IMR-90 (cell line): ENCODE results near the gene HOXB6. TPM values are rescaled to one million over a fixed set of nuclear protein-coding genes. Genes with fewer than 3 reads are reported as not detected.
A peak's percentile ranks its signal among the peaks of the same experiment; 100 is the strongest.

Experiments
- ATAC-seq: fragments of 200-7000 bp; cut with Tn5 transposase; 2 replicates; pipeline ENCODE4 v1.9.1; 2020; ENCODE audit warnings: low read depth, mild to moderate bottlenecking, moderate library complexity
- BruUV-seq: library from RNA; stranded (reverse); fragments of 400-500 nt; replicated peaks from 2 replicates; lab custom pipeline; 2021; lab: Mats Ljungman, UMichigan
- CTCF ChIA-PET: fragments of 300-600 bp; formaldehyde crosslinking; extraction: SDS; loops from one replicate; lab custom pipeline; 2021; ENCODE audit warnings: antibody characterized with exemption; lab: Yijun Ruan, JAX
- POLR2A ChIA-PET: fragments of 300-600 bp; sonication (Branson Sonifier 250); formaldehyde crosslinking; loops from one replicate; lab custom pipeline; 2022; ENCODE audit warnings: antibody characterized with exemption; ENCODE audit not compliant: unreplicated experiment; lab: Charles Lee
- DNase-seq: peaks from one replicate; pipeline ENCODE4 v3.0.0; 2013
- H2AFZ ChIP-seq: replicated peaks from 2 replicates; pipeline ENCODE3; 2013; ENCODE audit warnings: low read length, mild to moderate bottlenecking; ENCODE audit not compliant: poor library complexity
- H2AK5ac ChIP-seq: 2 replicates; pipeline ENCODE4 v1.6.1; 2013; ENCODE audit warnings: low read depth, low read length, inconsistent platforms
- H2AK9ac ChIP-seq: replicated peaks from 2 replicates; pipeline ENCODE3; 2013; ENCODE audit warnings: mild to moderate bottlenecking, low read depth, low read length, moderate library complexity; ENCODE audit not compliant: poor library complexity
- H2BK120ac ChIP-seq: 2 replicates; pipeline ENCODE4 v1.6.1; 2013; ENCODE audit warnings: low read depth, low read length, inconsistent platforms
- H2BK15ac ChIP-seq: 3 replicates; pipeline ENCODE4 v1.6.1; 2013; ENCODE audit warnings: low read depth, low read length, inconsistent platforms
- H2BK20ac ChIP-seq: 2 replicates; pipeline ENCODE4 v1.6.1; 2013; ENCODE audit warnings: low read depth, mild to moderate bottlenecking, inconsistent platforms, low read length, moderate library complexity
- H2BK5ac ChIP-seq: 2 replicates; pipeline ENCODE4 v1.6.1; 2013; ENCODE audit warnings: mild to moderate bottlenecking, low read depth, low read length, inconsistent platforms; ENCODE audit not compliant: poor library complexity, severe bottlenecking
- H3K14ac ChIP-seq: replicated peaks from 2 replicates; pipeline ENCODE4 v1.6.1; 2013; ENCODE audit warnings: low read depth, low read length, inconsistent platforms
- H3K18ac ChIP-seq: 2 replicates; pipeline ENCODE4 v1.6.1; 2013; ENCODE audit warnings: low read depth, low read length, control low read depth
- H3K23ac ChIP-seq: 2 replicates; pipeline ENCODE4 v1.6.1; 2013; ENCODE audit warnings: low read depth, low read length, inconsistent platforms
- H3K27ac ChIP-seq: 2 replicates; pipeline ENCODE4 v1.5.1; 2013; ENCODE audit warnings: mild to moderate bottlenecking, control low read depth, low read length; ENCODE audit not compliant: insufficient read depth
- H3K27me3 ChIP-seq: 2 replicates; pipeline ENCODE4 v1.6.1; 2013; ENCODE audit warnings: low read length; ENCODE audit not compliant: control insufficient read depth, insufficient read depth
- H3K36me3 ChIP-seq: 2 replicates; pipeline ENCODE4 v1.6.1; 2013; ENCODE audit warnings: low read length, mixed read lengths; ENCODE audit not compliant: control insufficient read depth, insufficient read depth
- H3K4ac ChIP-seq: 2 replicates; pipeline ENCODE4 v1.6.1; 2013; ENCODE audit warnings: low read depth, low read length, inconsistent platforms
- H3K4me1 ChIP-seq: 2 replicates; pipeline ENCODE4 v1.6.1; 2013; ENCODE audit warnings: low read length, mixed read lengths; ENCODE audit not compliant: control insufficient read depth, insufficient read depth
- H3K4me2 ChIP-seq: 2 replicates; pipeline ENCODE4 v1.6.1; 2013; ENCODE audit warnings: low read depth, mild to moderate bottlenecking, control low read depth, low read length, moderate library complexity
- H3K4me3 ChIP-seq: 2 replicates; pipeline ENCODE4 v1.5.1; 2013; ENCODE audit warnings: low read depth, mild to moderate bottlenecking, control low read depth, low read length, moderate library complexity; ENCODE audit not compliant: insufficient read depth
- H3K56ac ChIP-seq: 2 replicates; pipeline ENCODE4 v1.6.1; 2013; ENCODE audit warnings: low read length, inconsistent platforms; ENCODE audit not compliant: insufficient read depth; ENCODE audit errors: extremely low read depth
- H3K79me1 ChIP-seq, 2 experiments: 2 replicates each; pipeline ENCODE4 v1.6.1; 2013; ENCODE audit warnings: low read length in 2 of 2, inconsistent platforms in 1 of 2, low read depth in 1 of 2
- H3K9ac ChIP-seq: 2 replicates; pipeline ENCODE4 v1.6.1; 2013; ENCODE audit warnings: low read depth, low read length, control low read depth
- H3K9me1 ChIP-seq: 2 replicates; pipeline ENCODE4 v1.6.1; 2013; ENCODE audit warnings: low read length, inconsistent platforms; ENCODE audit not compliant: insufficient read depth
- H3K9me3 ChIP-seq: 2 replicates; pipeline ENCODE4 v1.6.1; 2013; ENCODE audit warnings: low read length; ENCODE audit not compliant: control insufficient read depth, insufficient read depth
- H4K20me1 ChIP-seq: 2 replicates; pipeline ENCODE4 v1.6.1; 2013; ENCODE audit warnings: low read length, inconsistent platforms; ENCODE audit not compliant: insufficient read depth
- H4K5ac ChIP-seq: 2 replicates; pipeline ENCODE4 v1.6.1; 2013; ENCODE audit warnings: mild to moderate bottlenecking, low read depth, low read length, control low read depth
- H4K8ac ChIP-seq, 2 experiments: 2 replicates each; pipeline ENCODE4 v1.6.1; 2013; ENCODE audit warnings: low read depth in 2 of 2, low read length in 2 of 2, control low read depth in 1 of 2, inconsistent platforms in 1 of 2
- H4K91ac ChIP-seq: 2 replicates; pipeline ENCODE4 v1.6.1; 2013; ENCODE audit warnings: low read depth, low read length, inconsistent platforms; ENCODE audit not compliant: insufficient read depth
- BHLHE40 ChIP-seq: fragments of 150-350 bp; IDR thresholded peaks from 2 replicates; pipeline ENCODE4 v1.6.1; 2016; ENCODE audit warnings: mild to moderate bottlenecking, low read depth, low read length
- CEBPB ChIP-seq: IDR thresholded peaks from 2 replicates; pipeline ENCODE4 v1.6.1; 2012; ENCODE audit warnings: low read depth, low read length, improper control_type of control experiment
- CHD1 ChIP-seq: IDR thresholded peaks from 2 replicates; pipeline ENCODE4 v1.6.1; 2012; ENCODE audit warnings: low read depth, low read length, improper control_type of control experiment
- FOS ChIP-seq: fragments of 150-350 bp; IDR thresholded peaks from 2 replicates; pipeline ENCODE4 v1.6.1; 2016; ENCODE audit warnings: low read depth, low read length
- MAFK ChIP-seq: IDR thresholded peaks from 2 replicates; pipeline ENCODE4 v1.6.1; 2012; ENCODE audit warnings: low read depth, low read length, improper control_type of control experiment
- MAZ ChIP-seq: IDR thresholded peaks from 2 replicates; pipeline ENCODE4 v1.6.1; 2012; ENCODE audit warnings: low read depth, mild to moderate bottlenecking, low read length, improper control_type of control experiment, moderate library complexity, borderline replicate concordance
- MXI1 ChIP-seq: IDR thresholded peaks from 2 replicates; pipeline ENCODE4 v1.6.1; 2012; ENCODE audit warnings: low read depth, mild to moderate bottlenecking, low read length, moderate library complexity, borderline replicate concordance
- POLR2A ChIP-seq: IDR thresholded peaks from 2 replicates; pipeline ENCODE4 v1.6.1; 2012; ENCODE audit warnings: mild to moderate bottlenecking, low read depth, low read length
- RAD21 ChIP-seq: IDR thresholded peaks from 2 replicates; pipeline ENCODE4 v1.6.1; 2012; ENCODE audit warnings: low read length, improper control_type of control experiment
- RCOR1 ChIP-seq: IDR thresholded peaks from 2 replicates; pipeline ENCODE4 v1.6.1; 2012; ENCODE audit warnings: mild to moderate bottlenecking, low read length, improper control_type of control experiment; ENCODE audit not compliant: insufficient replicate concordance
- RFX5 ChIP-seq: IDR thresholded peaks from 2 replicates; pipeline ENCODE4 v1.8.0; 2012; ENCODE audit warnings: low read depth, mild to moderate bottlenecking, low read length, moderate library complexity
- SMC3 ChIP-seq: fragments of 150-350 bp; IDR thresholded peaks from 2 replicates; pipeline ENCODE4 v1.6.1; 2016; ENCODE audit warnings: low read depth, mild to moderate bottlenecking, antibody characterized with exemption, low read length, moderate library complexity
- WGBS, 2 experiments: methylation state at CpG; one replicate each; pipeline versions ENCODE4 v1.1.5 to v1.1.7; 2013; ENCODE audit warnings: missing lambda C conversion rate in 2 of 2; ENCODE audit not compliant: insufficient read length in 1 of 2; ENCODE audit errors: extremely low coverage in 2 of 2; 5-methylcytosine and 5-hydroxymethylcytosine counted together
- dilution Hi-C: fragments of 300-500 bp; cut with HindIII; formaldehyde crosslinking; loops from one replicate; pipeline ENCODE4 v1.14.3; 2018; ENCODE audit warnings: low sequenced_read_pairs; ENCODE audit not compliant: unreplicated experiment
- in situ Hi-C: fragments of 300-500 bp; cut with MboI; formaldehyde crosslinking; loops from 3 replicates; pipeline ENCODE4 v1.14.3; 2019; ENCODE audit warnings: low sequenced_read_pairs, inconsistent platforms, mixed read lengths
- intact Hi-C: fragments of 100-400 bp; cut with micrococcal nuclease; formaldehyde crosslinking; loops from 2 replicates; pipeline ENCODE4 v1.10.0; 2022
- polyA plus RNA-seq, 3 experiments: library from polyadenylated mRNA; depleted of rRNA; stranded (reverse); fragments of >200 nt; gene quantifications; 2 replicates each; pipeline ENCODE4 v1.2.3, GENCODE V29; 2012; ENCODE audit warnings: low replicate concordance in 1 of 3
- total RNA-seq: library from RNA; depleted of rRNA; stranded (reverse); fragments of >200 nt; gene quantifications from 2 replicates; pipeline ENCODE4 v1.2.3, GENCODE V29; 2012
- TF ChIP-seq, protein P1 (sequence below): fragments of 150-350 bp; IDR thresholded peaks from 2 replicates; pipeline ENCODE4 v1.6.1; 2017; ENCODE audit warnings: mild to moderate bottlenecking, antibody characterized with exemption, low read length, low read depth
- TF ChIP-seq, protein P2 (sequence below): fragments of 150-350 bp; IDR thresholded peaks from 2 replicates; pipeline ENCODE4 v1.6.1; 2016; ENCODE audit warnings: low read depth, mild to moderate bottlenecking, low read length, moderate library complexity, borderline replicate concordance

HOXB6 gene
- total and polyA plus RNA-seq, 2 of the 4 experiments (the other 2 are of a cell fraction) = 11.1 to 42.2 TPM

DNA sequence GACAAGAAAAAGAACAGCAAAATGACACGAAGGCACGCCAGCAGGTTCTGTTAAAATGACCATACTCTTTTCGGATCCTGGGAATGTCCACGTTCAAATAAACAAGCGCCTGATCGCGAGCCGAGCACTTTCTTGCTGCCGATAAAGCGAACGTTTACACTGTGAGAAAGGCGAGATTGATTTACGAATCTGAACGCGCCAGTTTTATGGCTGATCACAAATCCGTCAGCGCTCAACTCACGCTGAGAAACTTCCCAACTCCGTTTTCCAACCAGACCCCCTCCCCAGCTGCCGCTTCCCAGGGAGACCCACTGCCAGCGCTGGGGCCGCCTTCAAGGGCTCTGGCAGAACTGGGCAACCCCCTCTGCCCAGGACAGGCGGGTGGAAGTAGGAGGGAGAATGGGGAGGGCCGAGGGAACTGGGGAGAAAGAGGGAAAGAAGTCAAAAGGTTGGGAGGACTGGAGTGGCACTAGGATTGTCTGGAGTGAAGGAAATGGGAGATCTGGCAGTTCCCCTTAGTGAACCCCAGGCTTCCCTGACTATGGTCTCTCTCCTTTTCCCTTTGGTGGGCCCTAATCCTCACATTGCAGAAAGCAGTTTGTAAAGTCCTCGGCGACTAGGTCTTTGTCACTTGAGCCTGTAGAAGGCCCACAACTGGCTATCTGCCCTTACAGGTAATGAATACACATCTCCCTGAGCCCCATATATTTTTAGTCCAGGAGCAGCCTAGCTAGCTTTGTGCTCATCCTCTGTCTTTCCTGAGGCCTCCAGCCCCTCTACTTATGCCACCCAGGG lies 33.6 kb downstream of the HOXB6 start:
- Histone ChIP-seq H3K9me3 (no peaks in the 10 kb centered on the region), H3K4me3 (peak overlapping the region; percentile 45), H3K9me1 (peaks cover 13% of the 10 kb centered on the region), H4K8ac (peak overlapping the region; percentile 77 to 97), H3K56ac (peak overlapping the region; percentile 96), H4K91ac (peak overlapping the region; percentile 95), H2BK20ac (peak overlapping the region; percentile 90), H2AFZ (peak overlapping the region; percentile 15), H3K36me3 (peaks cover 56% of the 10 kb centered on the region), H2BK5ac (peak overlapping the region; percentile 99), H3K27ac (peak overlapping the region; percentile 99), H3K14ac (peak overlapping the region; percentile 98), H3K4me1 (peaks cover 41% of the 10 kb centered on the region), H3K4me2 (peak overlapping the region; percentile 83), H3K18ac (peak overlapping the region; percentile 73), H2BK120ac (peak overlapping the region; percentile 78), H3K4ac (peak overlapping the region; percentile 97), H2AK5ac (peak overlapping the region; percentile 82), H2BK15ac (peak overlapping the region; percentile 75), H3K79me1 (peaks cover 0 to 7% of the 10 kb centered on the region in 2 experiments; a peak in 1 of 4 replicates), H3K27me3 (no peaks in the 10 kb centered on the region), H3K9ac (peak overlapping the region; percentile 96), H4K5ac (peak overlapping the region; percentile 79), H4K20me1 (peaks cover 12% of the 10 kb centered on the region), H2AK9ac (peak overlapping the region; percentile 84), H3K23ac (peak overlapping the region; percentile 100)
- intact Hi-C loops (loop anchor here (2.0 kb wide), 1 partner anchor 22 kb away; the partner anchor contains the start of gene HOXB5), in situ Hi-C loops (no loop called here), dilution Hi-C loops (no loop called here)
- CTCF ChIA-PET = no interaction called here
- peak; percentile 71 for DNase-seq
- WGBS, 2 experiments = 0% methylated on average over 12 of the region's 26 CpGs; no CpG with 5 or more reads in 1 of the 2 experiments
- POLR2A ChIA-PET = interaction anchor here (0.9 to 1.3 kb wide), 3 partner anchors 12 to 19 kb away, joined by 3 to 6 read pairs (median 3); no protein-coding TSS in a partner anchor
- BruUV-seq = no TSS peak
- no peak for ATAC-seq
- TF ChIP-seq MAZ (no peak), FOS (no peak), RFX5 (no peak), CHD1 (no peak), MAFK (no peak), RAD21 (no peak), BHLHE40 (no peak), CEBPB (no peak), MXI1 (no peak), RCOR1 (no peak), POLR2A (no peak), SMC3 (no peak)
- TF ChIP-seq, protein P1, sequence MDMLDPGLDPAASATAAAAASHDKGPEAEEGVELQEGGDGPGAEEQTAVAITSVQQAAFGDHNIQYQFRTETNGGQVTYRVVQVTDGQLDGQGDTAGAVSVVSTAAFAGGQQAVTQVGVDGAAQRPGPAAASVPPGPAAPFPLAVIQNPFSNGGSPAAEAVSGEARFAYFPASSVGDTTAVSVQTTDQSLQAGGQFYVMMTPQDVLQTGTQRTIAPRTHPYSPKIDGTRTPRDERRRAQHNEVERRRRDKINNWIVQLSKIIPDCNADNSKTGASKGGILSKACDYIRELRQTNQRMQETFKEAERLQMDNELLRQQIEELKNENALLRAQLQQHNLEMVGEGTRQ = no peak
- TF ChIP-seq, protein P2, sequence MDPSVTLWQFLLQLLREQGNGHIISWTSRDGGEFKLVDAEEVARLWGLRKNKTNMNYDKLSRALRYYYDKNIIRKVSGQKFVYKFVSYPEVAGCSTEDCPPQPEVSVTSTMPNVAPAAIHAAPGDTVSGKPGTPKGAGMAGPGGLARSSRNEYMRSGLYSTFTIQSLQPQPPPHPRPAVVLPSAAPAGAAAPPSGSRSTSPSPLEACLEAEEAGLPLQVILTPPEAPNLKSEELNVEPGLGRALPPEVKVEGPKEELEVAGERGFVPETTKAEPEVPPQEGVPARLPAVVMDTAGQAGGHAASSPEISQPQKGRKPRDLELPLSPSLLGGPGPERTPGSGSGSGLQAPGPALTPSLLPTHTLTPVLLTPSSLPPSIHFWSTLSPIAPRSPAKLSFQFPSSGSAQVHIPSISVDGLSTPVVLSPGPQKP = no peak
